ENCODE results near the gene CCNC.

Gene CCNC, protein sequence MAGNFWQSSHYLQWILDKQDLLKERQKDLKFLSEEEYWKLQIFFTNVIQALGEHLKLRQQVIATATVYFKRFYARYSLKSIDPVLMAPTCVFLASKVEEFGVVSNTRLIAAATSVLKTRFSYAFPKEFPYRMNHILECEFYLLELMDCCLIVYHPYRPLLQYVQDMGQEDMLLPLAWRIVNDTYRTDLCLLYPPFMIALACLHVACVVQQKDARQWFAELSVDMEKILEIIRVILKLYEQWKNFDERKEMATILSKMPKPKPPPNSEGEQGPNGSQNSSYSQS

GRCh38 chr6:99568103-99568933 is at the start of gene CCNC:
CCNC (minus strand) TSS chr6:99568660; CDS start chr6:99568527, 133 bp downstream.
- FAIRE-seq: no peak

DNA sequence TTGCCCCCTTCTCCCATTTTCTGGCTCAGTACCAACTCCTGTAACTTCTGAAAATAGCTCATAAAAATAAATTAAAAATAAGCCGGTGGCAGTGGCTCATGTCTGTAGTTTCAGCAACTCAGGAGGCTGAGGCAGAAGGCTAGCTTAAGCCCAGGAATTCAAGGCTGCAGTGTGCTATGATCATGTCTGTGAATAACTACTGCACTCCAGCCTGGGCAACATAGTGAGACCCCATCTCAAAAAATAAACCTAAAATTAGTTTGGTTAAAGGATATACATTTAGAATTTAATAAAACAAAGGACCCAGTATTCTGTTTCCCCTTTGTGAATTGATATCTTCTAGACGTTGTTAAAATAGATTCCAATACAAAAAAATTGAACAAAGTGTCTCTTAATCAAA is 48.7 kb upstream of the CCNC start:
- no peak for FAIRE-seq

DNA sequence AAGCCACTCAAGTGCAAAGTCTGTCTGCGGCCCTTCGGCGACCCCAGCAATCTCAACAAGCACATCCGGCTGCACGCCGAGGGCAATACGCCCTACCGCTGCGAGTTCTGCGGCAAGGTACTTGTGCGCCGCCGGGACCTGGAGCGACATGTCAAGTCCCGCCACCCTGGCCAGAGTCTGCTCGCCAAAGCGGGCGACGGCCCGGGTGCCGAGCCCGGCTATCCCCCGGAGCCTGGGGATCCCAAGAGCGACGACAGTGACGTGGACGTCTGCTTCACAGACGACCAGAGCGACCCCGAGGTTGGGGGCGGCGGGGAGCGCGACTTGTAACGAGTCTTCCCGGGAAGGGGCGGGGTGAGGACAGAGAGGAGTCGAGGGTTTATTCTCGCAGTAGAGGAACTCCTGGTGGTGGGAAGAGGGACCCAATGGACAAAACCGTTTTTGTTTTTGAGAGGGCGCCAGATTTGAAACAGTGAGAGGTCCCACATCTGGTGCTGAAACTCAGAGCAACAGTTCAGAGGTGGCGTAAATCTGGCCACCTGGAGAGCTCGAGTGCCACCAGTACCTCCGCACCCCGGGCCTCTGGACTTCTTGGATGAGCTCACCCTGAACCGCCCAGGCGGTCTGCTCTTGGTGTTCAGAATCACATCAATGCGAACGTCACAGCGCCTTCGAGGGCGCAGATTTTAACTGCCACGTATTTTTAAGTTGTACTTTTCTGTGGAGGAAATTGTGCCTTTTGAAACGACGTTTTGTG is 46.1 kb upstream of the CCNC start:
- no peak for FAIRE-seq

DNA sequence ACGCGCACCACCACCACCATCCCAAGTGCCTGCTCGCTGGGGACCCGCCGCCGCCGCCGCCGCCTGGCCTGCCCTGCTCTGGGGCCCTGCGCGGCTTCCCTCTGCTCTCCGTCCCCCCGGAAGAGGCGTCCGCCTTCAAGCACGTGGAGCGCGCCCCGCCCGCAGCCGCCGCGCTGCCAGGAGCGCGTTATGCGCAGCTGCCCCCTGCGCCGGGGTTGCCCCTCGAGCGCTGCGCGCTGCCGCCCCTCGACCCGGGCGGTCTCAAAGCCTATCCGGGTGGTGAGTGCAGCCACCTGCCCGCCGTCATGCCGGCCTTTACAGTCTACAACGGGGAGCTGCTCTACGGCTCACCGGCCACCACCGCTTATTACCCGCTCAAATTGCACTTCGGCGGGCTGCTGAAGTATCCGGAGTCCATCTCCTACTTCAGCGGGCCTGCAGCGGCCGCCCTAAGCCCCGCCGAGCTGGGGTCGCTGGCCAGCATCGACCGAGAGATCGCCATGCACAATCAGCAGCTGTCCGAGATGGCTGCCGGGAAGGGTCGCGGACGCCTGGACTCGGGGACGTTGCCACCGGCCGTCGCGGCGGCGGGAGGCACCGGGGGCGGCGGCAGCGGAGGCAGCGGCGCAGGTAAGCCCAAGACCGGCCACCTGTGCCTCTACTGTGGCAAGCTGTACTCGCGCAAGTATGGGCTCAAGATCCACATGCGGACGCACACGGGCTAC is 45.4 kb upstream of the CCNC start:
- no peak for FAIRE-seq

DNA sequence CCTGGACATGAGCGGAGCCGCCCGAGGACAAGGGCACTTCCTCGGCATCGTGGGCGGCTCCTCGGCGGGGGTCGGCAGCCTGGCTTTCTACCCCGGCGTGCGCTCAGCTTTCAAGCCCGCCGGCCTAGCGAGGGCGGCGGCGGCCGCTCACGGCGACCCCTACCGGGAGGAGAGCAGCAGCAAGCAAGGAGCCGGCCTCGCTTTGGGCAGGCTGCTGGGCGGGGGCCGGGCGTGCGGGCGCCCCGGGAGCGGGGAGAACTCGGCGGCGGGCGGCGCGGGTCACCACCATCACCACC is 44.9 kb upstream of the CCNC start:
- no peak for FAIRE-seq

GRCh38 chr6:99612551-99613408 is 44.3 kb upstream of the CCNC start:
- no peak for FAIRE-seq

- no peak for FAIRE-seq
Measured at GRCh38 chr6:99611148-99611547, 42.7 kb upstream of the CCNC start.

DNA sequence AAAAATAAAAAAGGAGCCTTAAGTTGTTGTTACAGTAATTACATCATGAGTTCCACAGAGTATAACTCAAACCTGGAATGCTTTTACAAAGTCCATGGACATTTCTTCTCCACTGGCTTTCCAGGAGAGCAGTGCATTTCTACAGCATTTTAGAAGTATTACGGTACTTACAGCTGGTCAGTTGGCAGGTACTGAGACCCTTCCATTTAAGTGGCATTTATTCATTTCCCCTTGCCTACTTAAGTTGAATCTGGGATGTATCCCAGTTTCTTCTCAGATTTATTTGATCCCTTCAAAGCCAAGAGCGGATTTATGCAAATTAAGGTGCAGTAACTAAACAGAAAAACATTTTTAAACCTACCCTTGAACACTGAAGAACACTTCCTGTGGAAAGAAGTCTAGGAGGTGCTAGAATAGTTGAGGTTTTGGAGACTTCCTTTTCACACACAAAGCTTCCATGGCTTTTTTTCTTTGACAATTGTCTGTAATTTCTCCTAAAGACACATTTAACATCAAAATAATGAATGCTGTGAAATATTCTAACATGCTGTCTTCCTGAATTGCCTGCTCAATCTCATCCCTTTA is 41.5 kb upstream of the CCNC start:
- FAIRE-seq: no peak

DNA sequence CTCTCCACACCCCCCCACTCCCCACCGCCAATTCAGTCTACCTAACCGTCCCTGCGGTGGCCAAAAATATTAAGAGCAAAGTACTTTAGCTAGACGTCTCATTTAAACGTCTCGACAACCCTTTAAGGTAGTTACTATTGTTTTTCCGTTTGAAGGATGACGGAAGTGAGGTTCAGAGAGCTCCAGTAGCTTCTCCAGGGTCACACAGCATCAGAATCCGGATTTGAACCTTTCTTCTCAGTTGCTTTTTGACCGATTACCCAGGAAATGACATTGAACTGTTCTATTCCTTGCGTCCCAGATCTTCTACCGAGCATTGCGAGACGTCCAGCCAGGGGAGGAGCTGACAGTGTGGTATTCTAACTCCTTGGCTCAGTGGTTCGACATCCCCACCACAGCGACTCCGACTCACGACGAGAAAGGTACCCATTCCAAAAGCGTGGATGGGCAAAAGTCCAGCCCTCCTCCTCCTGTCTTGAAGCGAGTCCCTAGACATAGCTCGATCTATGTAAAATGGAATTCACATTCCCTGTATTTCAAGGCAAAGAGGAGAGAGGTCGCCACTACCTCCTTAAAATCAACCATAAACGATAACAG is 40.5 kb upstream of the CCNC start:
- FAIRE-seq: no peak

DNA sequence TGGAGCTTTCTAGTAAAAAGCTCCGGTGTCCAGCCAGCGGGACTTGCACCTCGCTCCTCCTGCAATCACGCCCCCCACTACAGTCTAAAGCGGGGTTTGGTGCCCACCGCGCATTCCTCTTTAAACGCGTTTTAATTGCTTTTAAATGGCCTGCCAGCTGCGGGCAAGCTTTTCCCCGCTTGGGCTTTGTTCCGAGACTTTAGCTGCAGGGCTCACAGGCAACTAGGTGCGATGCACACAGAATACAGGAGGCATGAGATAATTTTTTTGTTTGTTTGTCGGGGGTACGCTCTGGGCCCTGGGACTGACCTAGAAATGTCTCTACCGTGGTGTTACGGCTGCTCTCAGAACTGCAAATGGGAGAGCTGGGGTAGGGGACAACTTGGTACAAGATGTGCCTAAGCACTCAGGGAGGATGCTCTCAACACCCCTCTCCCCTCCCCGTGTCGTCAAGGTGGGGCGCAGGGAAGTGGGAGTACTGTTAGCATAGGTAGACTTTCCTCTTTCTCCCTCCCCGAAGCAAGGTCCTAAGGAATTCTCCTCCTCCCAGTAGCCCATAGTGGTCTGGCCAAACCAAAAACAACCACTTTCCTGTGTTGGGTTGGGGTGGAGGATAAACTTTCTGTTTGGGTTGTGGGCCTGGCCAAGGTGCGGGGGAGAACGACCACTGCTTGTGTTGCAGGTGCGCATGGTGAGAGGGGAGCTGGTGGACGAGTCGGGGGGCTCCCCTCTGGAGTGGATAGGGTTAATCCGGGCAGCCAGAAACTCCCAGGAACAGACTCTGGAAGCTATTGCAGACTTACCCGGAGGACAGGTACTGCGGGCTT is 39.8 kb upstream of the CCNC start:
- no peak for FAIRE-seq

- no peak for FAIRE-seq
Measured at GRCh38 chr6:99607416-99608036, 39.1 kb upstream of the CCNC start.

DNA sequence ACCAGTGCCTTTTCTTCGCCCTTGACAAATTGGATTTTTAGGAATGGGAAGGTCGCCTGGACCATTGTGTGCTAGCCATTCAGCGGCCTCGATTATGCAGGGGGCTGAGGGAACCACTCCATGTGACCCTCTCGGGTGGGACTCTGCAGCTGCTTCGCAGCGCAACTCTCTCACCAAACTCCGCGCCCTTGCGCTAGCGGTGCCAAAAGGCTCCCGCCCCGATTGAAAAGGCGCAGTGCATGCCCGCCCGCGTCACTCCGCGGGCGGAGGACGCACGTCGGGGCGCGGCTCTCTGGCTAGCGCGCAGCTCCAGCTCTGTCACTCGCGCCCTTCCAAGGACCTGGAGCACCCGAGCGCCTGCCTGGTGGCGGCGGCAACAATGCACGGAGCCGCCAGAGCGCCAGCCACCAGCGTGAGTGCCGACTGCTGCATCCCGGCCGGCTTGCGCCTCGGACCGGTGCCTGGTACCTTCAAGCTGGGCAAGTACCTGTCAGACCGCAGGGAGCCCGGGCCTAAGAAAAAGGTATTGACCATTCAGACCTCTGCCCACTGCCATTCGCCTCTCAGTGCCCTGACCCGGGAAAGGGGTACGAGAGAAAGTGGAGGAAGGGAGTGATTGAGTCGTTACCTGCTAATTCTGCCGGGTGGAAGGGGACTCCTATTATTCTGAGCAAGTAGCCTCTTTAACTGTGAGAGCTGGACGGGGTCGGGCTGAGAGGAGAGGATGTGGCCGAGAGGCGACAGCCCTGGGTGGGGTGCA is 38.4 kb upstream of the CCNC start, which contains the start of gene PRDM13:
TSS of gene PRDM13 (plus strand) at position 178 of the 760 bp plus-strand sequence. CDS start at position 380, 202 bp downstream.
- FAIRE-seq: no peak

DNA sequence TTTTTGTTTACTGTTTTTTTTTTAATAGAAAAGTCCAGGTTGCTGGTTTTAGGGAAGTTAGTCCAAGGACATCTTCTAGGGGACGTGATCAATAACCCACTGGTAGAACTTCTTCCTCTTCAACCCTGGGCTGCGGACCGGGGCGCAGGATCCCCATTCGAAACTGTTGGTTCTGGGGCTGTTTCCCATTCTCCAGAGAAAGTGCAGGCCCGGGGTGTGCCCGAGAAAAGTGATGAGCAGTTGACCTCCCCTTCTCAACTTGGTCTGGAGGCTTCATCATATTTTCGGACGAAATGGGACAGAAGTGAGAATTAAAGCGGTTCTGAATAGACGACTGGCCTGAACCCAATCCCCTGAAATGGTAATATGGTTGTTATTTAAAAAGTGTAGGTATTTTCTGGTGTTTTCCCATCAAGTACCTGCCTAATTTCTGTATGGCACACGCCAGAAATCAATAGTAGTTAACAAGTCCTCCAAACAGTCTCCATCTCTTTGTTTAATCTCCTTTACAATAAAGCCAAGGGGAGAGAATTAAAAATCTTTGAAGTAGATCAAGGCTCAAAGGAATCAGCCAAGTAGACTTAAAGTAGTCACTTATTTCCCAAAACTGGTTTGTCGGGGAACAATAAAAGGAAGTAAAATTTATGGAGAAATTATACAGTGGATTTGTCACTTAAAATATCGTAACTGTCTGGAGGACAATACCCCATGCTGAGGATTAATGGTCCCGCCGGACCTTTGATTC is 37.6 kb upstream of the CCNC start:
- FAIRE-seq: no peak

- FAIRE-seq: no peak
Measured at GRCh38 chr6:99605074-99605734, 36.7 kb upstream of the CCNC start.

DNA sequence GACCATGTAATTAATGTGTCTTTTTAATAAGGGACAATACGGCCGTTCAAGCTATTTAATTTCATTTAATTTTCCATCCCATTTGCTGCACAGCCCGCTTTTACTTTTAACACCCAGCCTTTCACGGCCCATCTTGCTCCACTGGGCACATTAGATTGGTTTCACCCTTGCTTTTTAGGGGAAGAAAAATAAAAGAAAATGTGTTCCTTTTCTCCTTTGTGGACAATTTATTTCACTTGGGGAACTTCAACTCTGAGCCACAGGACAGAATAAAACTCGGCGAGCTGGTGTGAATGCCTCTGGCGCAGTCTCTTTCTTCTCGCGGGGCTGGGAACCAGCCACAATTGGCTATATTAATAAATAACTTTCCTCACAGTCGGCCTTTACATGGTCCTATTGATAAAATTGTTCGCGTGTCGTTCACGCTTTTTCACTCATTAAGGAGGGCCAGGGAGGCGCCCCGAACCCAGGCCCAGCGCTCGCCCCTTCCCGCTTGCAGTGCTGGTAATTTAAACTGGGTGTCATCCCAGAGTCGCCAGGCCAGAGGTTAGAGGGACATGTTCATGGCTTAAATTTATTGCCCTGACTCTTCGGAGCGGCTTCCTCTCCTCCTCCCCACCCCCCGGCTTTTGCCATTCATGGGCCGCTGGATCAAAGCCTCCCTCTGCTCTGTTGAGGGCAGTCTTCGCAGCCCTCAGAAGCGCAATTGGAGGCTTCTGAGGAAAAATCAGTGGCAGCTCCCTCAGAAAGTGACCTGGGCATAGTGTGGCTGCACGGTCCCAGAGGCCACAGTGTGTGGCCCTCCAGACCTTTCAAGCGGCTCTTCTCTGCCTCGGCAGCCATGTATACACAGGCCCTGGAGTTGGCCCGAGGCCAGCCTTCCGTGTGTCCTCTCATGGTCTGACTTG is 36.0 kb upstream of the CCNC start:
- no peak for FAIRE-seq

DNA sequence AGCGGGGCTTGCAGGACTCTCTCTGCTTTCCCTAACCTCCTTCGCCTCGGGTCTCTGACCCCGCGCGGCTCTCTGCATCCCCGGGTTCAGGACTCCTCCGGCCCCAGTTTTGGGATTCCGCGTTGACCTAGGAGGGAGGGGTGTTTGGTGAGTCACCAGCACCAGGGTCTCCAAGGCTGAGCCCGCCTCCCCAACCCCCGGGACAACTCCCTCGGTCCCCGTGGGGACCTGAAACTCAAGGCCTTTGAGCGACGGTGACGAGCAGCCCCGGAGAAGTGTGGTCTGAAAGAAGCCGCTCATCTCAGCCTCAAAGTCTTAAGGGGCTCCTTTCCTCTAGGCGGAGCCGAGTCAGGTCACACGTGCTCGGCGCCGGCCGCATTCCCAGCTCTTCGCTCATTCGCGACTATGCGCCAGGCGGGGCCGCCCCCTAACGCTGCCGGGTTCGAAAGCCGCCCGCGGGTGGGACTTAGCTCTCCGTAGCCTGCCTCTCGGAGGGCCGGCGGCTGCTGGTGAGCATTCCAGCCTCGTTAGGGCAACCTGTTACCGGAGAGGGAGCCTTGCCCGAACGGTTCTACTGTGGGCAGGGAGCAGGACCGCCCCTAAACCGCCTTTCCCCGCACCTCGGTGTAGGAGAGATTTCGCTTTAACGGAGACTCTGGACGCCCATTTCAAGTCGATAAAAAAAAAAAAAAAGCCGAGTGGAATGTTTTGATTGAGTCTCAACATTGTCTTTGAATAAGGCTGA is 35.1 kb upstream of the CCNC start:
- FAIRE-seq: no peak

Measured in TTC549 (cell line).